ENCODE measurements around the gene KRTAP29-1.
"Not testable (repeated sequence)": the region's sequence is repeated elsewhere in the genome, so short reads cannot be mapped to it uniquely, and the experiment has no call there.

The KRTAP29-1 gene

GRCh38 chr17:41296846-41297245 lies 5.8 kb downstream of the KRTAP29-1 start:
- DNase-seq: no peak

- DNase-seq: no peak
Observed at GRCh38 chr17:41294016-41294415, 8.6 kb downstream of the KRTAP29-1 start.

- no peak for DNase-seq
Observed at GRCh38 chr17:41287050-41287449, 15.6 kb downstream of the KRTAP29-1 start.

GRCh38 chr17:41284546-41284945 lies 18.1 kb downstream of the KRTAP29-1 start:
- DNase-seq: no peak

- no peak for DNase-seq
Observed at GRCh38 chr17:41284043-41284442, 18.6 kb downstream of the KRTAP29-1 start.

GRCh38 chr17:41278176-41278955 lies 24.3 kb downstream of the KRTAP29-1 start:
- DNase-seq: no peak

GRCh38 chr17:41275648-41276190 lies 26.9 kb downstream of the KRTAP29-1 start, which contains the start of gene KRTAP9-7:
Gene KRTAP9-7 (plus strand): TSS chr17:41275698. CDS start chr17:41275698, 0 bp downstream.
- not testable (repeated sequence) for DNase-seq

- DNase-seq: no peak
Observed at GRCh38 chr17:41271858-41272257, 30.8 kb downstream of the KRTAP29-1 start.

GRCh38 chr17:41271323-41271722 lies 31.3 kb downstream of the KRTAP29-1 start:
- not testable (repeated sequence) for DNase-seq

- DNase-seq: no peak
Observed at GRCh38 chr17:41267711-41268110, 34.9 kb downstream of the KRTAP29-1 start.

GRCh38 chr17:41265078-41265477 lies 37.6 kb downstream of the KRTAP29-1 start, which contains the start of gene KRTAP9-6:
Gene KRTAP9-6 (plus strand): TSS chr17:41265378. CDS start chr17:41265378, 0 bp downstream.
- no peak for DNase-seq

- DNase-seq: no peak
Observed at GRCh38 chr17:41264599-41264998, 38.1 kb downstream of the KRTAP29-1 start.

- no peak for DNase-seq
Observed at GRCh38 chr17:41263212-41263611, 39.4 kb downstream of the KRTAP29-1 start.

GRCh38 chr17:41258406-41258805 lies 44.2 kb downstream of the KRTAP29-1 start:
- no peak for DNase-seq

GRCh38 chr17:41256291-41256685 lies 46.4 kb downstream of the KRTAP29-1 start:
- no peak for DNase-seq

GRCh38 chr17:41255381-41256290 lies 47.0 kb downstream of the KRTAP29-1 start, which contains the start of gene KRTAP9-9:
Gene KRTAP9-9 (plus strand): TSS chr17:41255384.
- DNase-seq: not testable (repeated sequence)

- no peak for DNase-seq
Observed at GRCh38 chr17:41254861-41255260, 47.8 kb downstream of the KRTAP29-1 start.

Measured in NCI-H1417 (cell line).